GM18870 (cell line): ENCODE data around the gene CD7.

Experiments
- ATAC-seq: cut with Tn5 transposase; IDR thresholded peaks from one replicate; pipeline ENCODE4 v1.9.1; 2021; ENCODE audit warnings: moderate library complexity; ENCODE audit not compliant: unreplicated experiment

The CD7 gene

GRCh38 chr17:82328994-82329507, 11.6 kb upstream of the CD7 start:
- no peak for ATAC-seq

- no peak for ATAC-seq
Observed at GRCh38 chr17:82328141-82328993, 11.0 kb upstream of the CD7 start.

GRCh38 chr17:82327757-82328140, 10.3 kb upstream of the CD7 start:
- ATAC-seq: no peak

GRCh38 chr17:82327289-82327688, 9.9 kb upstream of the CD7 start:
- no peak for ATAC-seq

GRCh38 chr17:82325286-82326180, 8.1 kb upstream of the CD7 start:
- no peak for ATAC-seq

- ATAC-seq: no peak
Observed at GRCh38 chr17:82324566-82325285, 7.3 kb upstream of the CD7 start.

GRCh38 chr17:82323514-82324234, 6.3 kb upstream of the CD7 start:
- no peak for ATAC-seq

- no peak for ATAC-seq
Observed at GRCh38 chr17:82322526-82323453, 5.4 kb upstream of the CD7 start.

GRCh38 chr17:82321947-82322466, 4.6 kb upstream of the CD7 start:
- no peak for ATAC-seq

GRCh38 chr17:82320956-82321927, 3.8 kb upstream of the CD7 start:
- ATAC-seq: no peak

GRCh38 chr17:82320140-82320840, 2.9 kb upstream of the CD7 start:
- no peak for ATAC-seq

GRCh38 chr17:82319619-82320062, 2.2 kb upstream of the CD7 start:
- ATAC-seq: no peak

GRCh38 chr17:82318772-82319606, 1.6 kb upstream of the CD7 start:
- ATAC-seq: no peak

- ATAC-seq: no peak
Observed at GRCh38 chr17:82318169-82318498, 726 bp upstream of the CD7 start.

GRCh38 chr17:82316651-82317393, 586 bp downstream of the CD7 start:
- no peak for ATAC-seq
